A673 (cell line): ENCODE results near the gene CLPX.
"Not testable (repeated sequence)": the region's sequence is repeated elsewhere in the genome, so short reads cannot be mapped to it uniquely, and the experiment has no call there.

Experiments
- CTCF ChIP-seq: fragments of 300-800, 200-600 bp; sonication (generic); conservative IDR thresholded peaks from 2 replicates; pipeline ENCODE4 v1.5.1; 2017; ENCODE audit warnings: low read depth, mild to moderate bottlenecking, antibody characterized with exemption, low read length, moderate library complexity, mixed read lengths
- EZH2 ChIP-seq: fragments of 200-600 bp; sonication (generic); IDR thresholded peaks from 2 replicates; pipeline ENCODE4 v1.6.1; 2017; ENCODE audit warnings: borderline replicate concordance, low read depth, mild to moderate bottlenecking, mixed read lengths, antibody characterized with exemption, low read length; ENCODE audit not compliant: poor library complexity, severe bottlenecking

- TF ChIP-seq CTCF, EZH2: not testable (repeated sequence)
These were observed 47.2 kb downstream of the CLPX start for GRCh38 chr15:65137893-65138292.
